ENCODE results near the gene UTRN. TPM values are rescaled to one million over a fixed set of nuclear protein-coding genes. Genes with fewer than 3 reads are reported as not detected.
A peak's percentile ranks its signal among the peaks of the same experiment; 100 is the strongest.

UTRN gene
- total RNA-seq, 1 experiment from 2014 or later = 79.7 TPM

GRCh38 chr6:144284478-144284782, 705 bp upstream of the UTRN start:
- H2AK5ac ChIP-seq (ENCODE audit: insufficient read length, low read length) = no peak overlapping the region
- peaks cover 4% of the 10 kb centered on the region for H3K4me1 ChIP-seq (ENCODE audit: insufficient read depth, low read length)
- peaks cover 27 to 30% of the 10 kb centered on the region in 2 experiments for H3K4me1 Mint-ChIP-seq
- DNase-seq = no peak
- no peaks in the 10 kb centered on the region for H3K9me3 ChIP-seq (ENCODE audit: control insufficient read depth, low read depth, low read length)
- no peak overlapping the region for H2BK15ac ChIP-seq (ENCODE audit: low read depth, low read length)
- H3K27ac Mint-ChIP-seq = peak overlapping the region; percentile 5 to 80 (median 71); a peak in 4 of 7 replicates
- H3K79me2 ChIP-seq (ENCODE audit: insufficient read depth, low read length) = 0 out of 2 replicates have a peak, but pooled peaks cover 2% of the 10 kb centered on the region
- H3K27ac ChIP-seq (ENCODE audit: insufficient read length, low read depth, low read length) = no peak overlapping the region
- no peaks in the 10 kb centered on the region for H3K79me1 ChIP-seq (ENCODE audit: insufficient read depth, low read depth, low read length, poor library complexity, severe bottlenecking)
- H4K5ac ChIP-seq (ENCODE audit: insufficient read length, low read depth, low read length) = no peak overlapping the region
- no peak overlapping the region for H2BK5ac ChIP-seq (ENCODE audit: insufficient read length, low read length)
- H3K36me3 Mint-ChIP-seq (ENCODE audit: insufficient read depth in 1 of 3, low read depth in 3 of 3) = peaks cover 0 to 4% (median 3%) of the 10 kb centered on the region in 3 experiments; a peak in 3 of 7 replicates
- no CpG with 5 or more reads among the region's 7 CpGs for WGBS (ENCODE audit: extremely low coverage, insufficient read length, low lambda C conversion rate)
- no peak overlapping the region for H2BK120ac ChIP-seq (ENCODE audit: low read depth, low read length, poor library complexity, severe bottlenecking)
- no peak overlapping the region for H3T11ph ChIP-seq (ENCODE audit: low read length)
- H4K8ac ChIP-seq (replicated peaks; ENCODE audit: insufficient read length, low read depth, low read length) = no peak overlapping the region
- peaks cover 21% of the 10 kb centered on the region for H3K23me2 ChIP-seq (ENCODE audit: insufficient read length, low read depth, low read length, poor library complexity, severe bottlenecking)
- no peak overlapping the region for H2BK20ac ChIP-seq (ENCODE audit: low read depth, low read length, poor library complexity, severe bottlenecking)
- H4K20me1 ChIP-seq (ENCODE audit: control insufficient read depth, insufficient read depth, insufficient read length) = no peaks in the 10 kb centered on the region
- H3K56ac ChIP-seq (ENCODE audit: insufficient read length, low read depth, low read length) = no peak overlapping the region
- no peak for TF ChIP-seq CTCF (conservative IDR thresholded peaks at IDR 0.05)
- no peak overlapping the region for H3K14ac ChIP-seq (ENCODE audit: insufficient read depth, low read length)
- no peaks in the 10 kb centered on the region for H3K27me3 ChIP-seq (ENCODE audit: insufficient read depth, low read length)
- H3K18ac ChIP-seq (ENCODE audit: insufficient read length, low read depth, low read length) = no peak overlapping the region
- H3K27me3 Mint-ChIP-seq (ENCODE audit: low read depth) = peaks cover 10% of the 10 kb centered on the region
- no peak overlapping the region for H2AFZ ChIP-seq (ENCODE audit: low read length)
- H3K4ac ChIP-seq (ENCODE audit: low read depth, low read length) = no peak overlapping the region
- no peak overlapping the region for H2BK12ac ChIP-seq (ENCODE audit: insufficient read length, low read depth, low read length)
- peak overlapping the region; percentile 100 for H3K4me2 ChIP-seq (ENCODE audit: insufficient read depth, insufficient read length, low read length)
- H3K23ac ChIP-seq (ENCODE audit: insufficient read length, low read depth, low read length) = no peak overlapping the region
- peak overlapping the region; percentile 96 to 99 for H3K4me3 Mint-ChIP-seq
- no peaks in the 10 kb centered on the region; a peak in 3 of 5 replicates for H3K9me3 Mint-ChIP-seq
- H3K9ac ChIP-seq (ENCODE audit: extremely low read depth, insufficient read length, low read length) = peak overlapping the region; percentile 67
- no peak overlapping the region for H4K91ac ChIP-seq (ENCODE audit: insufficient read length, low read depth, low read length)
